ENCODE data around the gene UBL3. TPM values are rescaled to one million over a fixed set of nuclear protein-coding genes. Genes with fewer than 3 reads are reported as not detected.
A peak's percentile ranks its signal among the peaks of the same experiment; 100 is the strongest.

Gene UBL3
- total RNA-seq, 1 experiment from 2014 or later, result 24.4 TPM

DNA sequence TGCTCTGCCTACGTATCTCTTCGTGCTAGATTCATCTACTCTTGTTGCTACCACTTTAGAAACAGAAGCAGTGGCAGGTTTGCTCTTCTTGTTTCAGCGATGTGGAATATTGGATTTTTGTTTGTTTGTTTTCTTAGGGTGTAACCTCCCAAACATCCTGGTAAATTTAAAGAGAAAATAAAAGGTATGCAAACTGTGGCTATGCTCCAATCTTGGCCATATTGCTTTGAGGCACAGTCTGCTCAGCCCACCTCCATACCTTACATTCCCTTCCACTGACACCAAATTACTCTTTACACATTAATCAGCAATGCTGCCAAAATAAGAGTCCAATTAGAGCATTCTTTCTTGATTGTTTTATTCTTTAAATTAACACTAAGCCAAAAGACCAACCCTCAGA is 25.2 kb upstream of the UBL3 start:
- H3K9me2 ChIP-seq (ENCODE audit: insufficient read depth), result no peaks in the 10 kb centered on the region
- DNase-seq, result peak in 1 of 2 experiments; percentile 38
- H2AFZ ChIP-seq, result peak overlapping the region; percentile 35; the same call in 1 of the 2 replicates
- H3K4me1 ChIP-seq (replicated peaks; ENCODE audit: insufficient read depth), result peaks cover 20% of the 10 kb centered on the region
- H3F3A ChIP-seq (ENCODE audit: insufficient read depth, low read depth), result 0 out of 2 replicates have a peak, but pooled peaks cover 3% of the 10 kb centered on the region
- no peak overlapping the region for H3K4me3 ChIP-seq
- ChIA-PET CTCF (no interaction called here), POLR2A (ENCODE audit: unreplicated experiment) (no interaction called here)
- H3K79me2 ChIP-seq (ENCODE audit: low read depth), result no peaks in the 10 kb centered on the region
- H3K36me3 ChIP-seq (ENCODE audit: low read depth), result no peaks in the 10 kb centered on the region
- no peak overlapping the region for H3K27ac ChIP-seq
- TF ChIP-seq, protein P1, sequence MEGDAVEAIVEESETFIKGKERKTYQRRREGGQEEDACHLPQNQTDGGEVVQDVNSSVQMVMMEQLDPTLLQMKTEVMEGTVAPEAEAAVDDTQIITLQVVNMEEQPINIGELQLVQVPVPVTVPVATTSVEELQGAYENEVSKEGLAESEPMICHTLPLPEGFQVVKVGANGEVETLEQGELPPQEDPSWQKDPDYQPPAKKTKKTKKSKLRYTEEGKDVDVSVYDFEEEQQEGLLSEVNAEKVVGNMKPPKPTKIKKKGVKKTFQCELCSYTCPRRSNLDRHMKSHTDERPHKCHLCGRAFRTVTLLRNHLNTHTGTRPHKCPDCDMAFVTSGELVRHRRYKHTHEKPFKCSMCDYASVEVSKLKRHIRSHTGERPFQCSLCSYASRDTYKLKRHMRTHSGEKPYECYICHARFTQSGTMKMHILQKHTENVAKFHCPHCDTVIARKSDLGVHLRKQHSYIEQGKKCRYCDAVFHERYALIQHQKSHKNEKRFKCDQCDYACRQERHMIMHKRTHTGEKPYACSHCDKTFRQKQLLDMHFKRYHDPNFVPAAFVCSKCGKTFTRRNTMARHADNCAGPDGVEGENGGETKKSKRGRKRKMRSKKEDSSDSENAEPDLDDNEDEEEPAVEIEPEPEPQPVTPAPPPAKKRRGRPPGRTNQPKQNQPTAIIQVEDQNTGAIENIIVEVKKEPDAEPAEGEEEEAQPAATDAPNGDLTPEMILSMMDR (conservative IDR thresholded peaks at IDR 0.05), result no peak
- TF ChIP-seq EZH2 (IDR thresholded peaks at IDR 0.05; ENCODE audit: low read depth), result no peak
- intact Hi-C loops (cut with micrococcal nuclease; ENCODE audit: unreplicated experiment), result no loop called here
- no peaks in the 10 kb centered on the region for H3K9me3 ChIP-seq (ENCODE audit: insufficient read depth, low read depth)
- 0 out of 2 replicates have a peak overlapping the region, but pooled peaks have one; percentile 14 for H3K4me2 ChIP-seq
- no TSS peak for BruUV-seq (replicated peaks)
- H3K27me3 ChIP-seq (ENCODE audit: insufficient read depth, low read depth), result no peaks in the 10 kb centered on the region
- H4K20me1 ChIP-seq (ENCODE audit: insufficient read depth), result no peaks in the 10 kb centered on the region

DNA sequence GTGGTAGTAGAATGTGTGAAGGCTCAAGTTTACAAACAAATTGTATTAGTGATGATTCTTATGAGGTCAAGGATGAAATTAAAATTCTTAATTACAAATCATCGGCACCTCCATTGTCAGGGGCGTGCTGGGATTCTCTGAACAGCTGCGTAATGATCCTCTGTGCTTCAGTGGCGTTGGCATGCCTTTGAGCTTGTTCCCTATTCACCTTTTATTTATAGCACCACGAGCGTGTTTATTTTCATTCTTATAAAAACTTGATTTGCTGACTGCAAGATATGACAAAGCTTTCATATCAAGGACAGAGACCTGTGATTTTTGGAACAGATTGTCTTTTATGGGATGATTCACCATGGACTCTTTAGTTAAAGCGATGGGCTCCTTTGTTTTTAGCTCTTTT is 18.2 kb upstream of the UBL3 start:
- intact Hi-C loops (cut with micrococcal nuclease; ENCODE audit: unreplicated experiment), result no loop called here
- TF ChIP-seq, protein P1 (conservative IDR thresholded peaks at IDR 0.05), result no peak
- TF ChIP-seq EZH2 (IDR thresholded peaks at IDR 0.05; ENCODE audit: low read depth), result no peak
- Histone ChIP-seq H3K4me1 (replicated peaks; ENCODE audit: insufficient read depth) (no peaks in the 10 kb centered on the region), H3K27ac (no peak overlapping the region), H4K20me1 (ENCODE audit: insufficient read depth) (no peaks in the 10 kb centered on the region), H3K9me3 (ENCODE audit: insufficient read depth, low read depth) (no peaks in the 10 kb centered on the region), H3K79me2 (ENCODE audit: low read depth) (no peaks in the 10 kb centered on the region), H3K4me3 (no peak overlapping the region), H3F3A (ENCODE audit: insufficient read depth, low read depth) (no peaks in the 10 kb centered on the region), H3K27me3 (ENCODE audit: insufficient read depth, low read depth) (no peaks in the 10 kb centered on the region), H2AFZ (no peak overlapping the region), H3K4me2 (no peak overlapping the region), H3K9me2 (ENCODE audit: insufficient read depth) (no peaks in the 10 kb centered on the region), H3K36me3 (ENCODE audit: low read depth) (no peaks in the 10 kb centered on the region)
- CTCF ChIA-PET, result no interaction called here
- POLR2A ChIA-PET (ENCODE audit: unreplicated experiment), result no interaction called here
- DNase-seq, result no peak
- BruUV-seq (replicated peaks), result no TSS peak

DNA sequence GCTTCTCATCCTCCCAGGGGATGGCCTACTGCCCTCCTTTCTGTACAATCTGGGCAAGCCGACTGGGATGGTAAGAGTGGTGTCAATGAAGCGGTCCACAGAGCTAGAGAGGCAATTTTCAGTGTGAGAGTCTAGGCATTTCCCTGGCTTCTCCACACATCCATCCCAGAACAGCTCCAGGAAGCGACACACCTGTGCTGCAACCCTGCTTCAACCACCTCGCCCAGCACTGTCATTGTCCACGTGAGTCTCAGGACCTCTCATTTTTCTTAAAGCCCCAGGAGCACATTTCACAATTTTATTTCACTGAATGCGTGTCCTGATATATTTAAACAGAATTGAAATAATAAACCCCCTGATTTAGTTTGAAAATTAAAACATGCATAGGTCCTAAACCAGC is 15.5 kb upstream of the UBL3 start:
- Histone ChIP-seq H4K20me1 (ENCODE audit: insufficient read depth) (no peaks in the 10 kb centered on the region), H3F3A (ENCODE audit: insufficient read depth, low read depth) (no peaks in the 10 kb centered on the region), H3K36me3 (ENCODE audit: low read depth) (no peaks in the 10 kb centered on the region), H2AFZ (no peak overlapping the region), H3K4me3 (no peak overlapping the region), H3K79me2 (ENCODE audit: low read depth) (no peaks in the 10 kb centered on the region), H3K4me2 (no peak overlapping the region), H3K9me3 (ENCODE audit: insufficient read depth, low read depth) (no peaks in the 10 kb centered on the region), H3K4me1 (replicated peaks; ENCODE audit: insufficient read depth) (no peaks in the 10 kb centered on the region), H3K27ac (no peak overlapping the region), H3K27me3 (ENCODE audit: insufficient read depth, low read depth) (no peaks in the 10 kb centered on the region), H3K9me2 (ENCODE audit: insufficient read depth) (0 out of 2 replicates have a peak, but pooled peaks cover 8% of the 10 kb centered on the region)
- no TSS peak for BruUV-seq (replicated peaks)
- ChIA-PET POLR2A (ENCODE audit: unreplicated experiment) (no interaction called here), CTCF (interaction anchor here (0.6 kb wide), 1 partner anchor 27 kb away, joined by 3 read pairs; no protein-coding TSS in a partner anchor)
- no peak for DNase-seq
- intact Hi-C loops (cut with micrococcal nuclease; ENCODE audit: unreplicated experiment), result no loop called here
- TF ChIP-seq EZH2 (IDR thresholded peaks at IDR 0.05; ENCODE audit: low read depth), result no peak
- TF ChIP-seq, protein P1 (conservative IDR thresholded peaks at IDR 0.05), result no peak

Data from PC-9 (cell line).